Endothelial cell of umbilical vein (primary cell): Measurements from ENCODE around the gene FHDC1. TPM values are rescaled to one million over a fixed set of nuclear protein-coding genes. Genes with fewer than 3 reads are reported as not detected.

Experiments
- BruUV-seq: library from RNA; stranded (reverse); fragments of 400-500 nt; replicated peaks from 2 replicates; lab custom pipeline; 2021; lab: Mats Ljungman, UMichigan
- CTCF ChIA-PET: fragments of 300-600, 350-600 bp; sonication (Branson Sonifier 250); formaldehyde crosslinking; loops from one replicate; lab custom pipeline; 2021; ENCODE audit warnings: antibody characterized with exemption, inconsistent platforms; lab: Charles Lee
- POLR2A ChIA-PET: fragments of 300-600, 350-600 bp; sonication (Branson Sonifier 250); formaldehyde crosslinking; loops from one replicate; lab custom pipeline; 2021; ENCODE audit warnings: antibody characterized with exemption, inconsistent platforms; lab: Charles Lee
- DNase-seq: peaks from one replicate; pipeline ENCODE4 v3.0.0-alpha.2; 2011; ENCODE audit warnings: low read depth, low spot score
- FAIRE-seq: peaks from 2 replicates; lab custom pipeline; 2011; peaks lifted over from hg19 to GRCh38; lab: Jason Lieb, UNC
- H2AFZ ChIP-seq: 2 replicates; pipeline ENCODE4 v1.6.0; 2012; ENCODE audit warnings: low read depth, low read length, control low read depth, inconsistent platforms
- H3K27ac ChIP-seq: 2 replicates; pipeline ENCODE4 v1.5.1; 2011; ENCODE audit warnings: low read depth, mild to moderate bottlenecking, control low read depth, low read length, moderate library complexity; ENCODE audit not compliant: insufficient read depth
- H3K27me3 ChIP-seq, 2 experiments: 2 replicates each; pipeline versions ENCODE4 v1.6.0 to v1.6.1; 2011; ENCODE audit warnings: low read length in 2 of 2, mixed read lengths in 1 of 2; ENCODE audit not compliant: control insufficient read depth in 2 of 2, insufficient read depth in 2 of 2
- H3K36me3 ChIP-seq, 2 experiments: 2 replicates in 1 of 2; 3 replicates in 1 of 2; pipeline ENCODE4 v1.5.1; 2011; ENCODE audit warnings: low read length in 2 of 2, mild to moderate bottlenecking in 1 of 2, moderate library complexity in 1 of 2; ENCODE audit not compliant: control insufficient read depth in 2 of 2, insufficient read depth in 2 of 2; ENCODE audit errors: extremely low read depth in 1 of 2
- H3K4me1 ChIP-seq: 3 replicates; pipeline ENCODE4 v1.5.1; 2011; ENCODE audit warnings: mild to moderate bottlenecking, low read length; ENCODE audit not compliant: control insufficient read depth, insufficient read depth; ENCODE audit errors: extremely low read depth
- H3K4me2 ChIP-seq: 2 replicates; pipeline ENCODE4 v1.6.1; 2011; ENCODE audit warnings: low read length, control low read depth, mixed read lengths; ENCODE audit not compliant: insufficient read depth
- H3K4me3 ChIP-seq, 3 experiments: fragments of 200-600 bp in 1 of 3; sonication (generic), shearing (Covaris generic) in 1 of 3; replicated peaks in 1 of 3; 2 replicates each; pipeline ENCODE4 v1.5.1; 2011 to 2016; ENCODE audit warnings: control low read depth in 3 of 3, low read length in 3 of 3, mild to moderate bottlenecking in 2 of 3, inconsistent platforms in 1 of 3, low read depth in 1 of 3, moderate library complexity in 1 of 3; ENCODE audit not compliant: insufficient read depth in 1 of 3
- H3K79me2 ChIP-seq: 2 replicates; pipeline ENCODE4 v1.6.0; 2012; ENCODE audit warnings: low read length, inconsistent platforms; ENCODE audit not compliant: control insufficient read depth, insufficient read depth
- H3K9ac ChIP-seq: replicated peaks from 2 replicates; pipeline ENCODE3; 2011; ENCODE audit warnings: low read length, control low read depth; ENCODE audit not compliant: insufficient read depth; ENCODE audit errors: extremely low read depth
- H3K9me1 ChIP-seq: replicated peaks from 3 replicates; pipeline ENCODE4 v1.6.0; 2011; ENCODE audit warnings: mild to moderate bottlenecking, low read length; ENCODE audit not compliant: control insufficient read depth, insufficient read depth; ENCODE audit errors: extremely low read depth
- H3K9me3 ChIP-seq: replicated peaks from 2 replicates; pipeline ENCODE4 v1.5.1; 2012; ENCODE audit warnings: low read length, inconsistent platforms; ENCODE audit not compliant: control insufficient read depth, insufficient read depth
- H4K20me1 ChIP-seq: replicated peaks from 2 replicates; pipeline ENCODE3; 2011; ENCODE audit warnings: mild to moderate bottlenecking, low read length; ENCODE audit not compliant: control insufficient read depth, insufficient read depth; ENCODE audit errors: extremely low read depth
- CTCF ChIP-seq, 2 donors: IDR thresholded peaks; 1 replicate in 1 of 2; 2 replicates in 1 of 2; pipeline ENCODE4 v1.5.1; 2011; ENCODE audit warnings: low read length in 2 of 2, mild to moderate bottlenecking in 2 of 2, moderate library complexity in 2 of 2, control low read depth in 1 of 2, inconsistent platforms in 1 of 2, low read depth in 1 of 2; ENCODE audit not compliant: insufficient read depth in 1 of 2; ENCODE audit errors: extremely low read depth in 1 of 2
- EZH2 ChIP-seq: IDR thresholded peaks from 2 replicates; pipeline ENCODE4 v1.6.1; 2012; ENCODE audit warnings: borderline replicate concordance, low read depth, mild to moderate bottlenecking, moderate library complexity, low read length, inconsistent platforms; ENCODE audit not compliant: severe bottlenecking
- FOS ChIP-seq: IDR thresholded peaks from 2 replicates; pipeline ENCODE4 v1.6.1; 2011; ENCODE audit warnings: mild to moderate bottlenecking, low read length, moderate library complexity, borderline replicate concordance; ENCODE audit not compliant: insufficient read depth
- GATA2 ChIP-seq: IDR thresholded peaks from 2 replicates; pipeline ENCODE4 v1.7.0; 2011; ENCODE audit warnings: low read depth, mild to moderate bottlenecking, moderate library complexity, mixed read lengths, low read length; ENCODE audit not compliant: insufficient read length, insufficient read depth
- JUN ChIP-seq: IDR thresholded peaks from 2 replicates; pipeline ENCODE4 v1.6.1; 2011; ENCODE audit warnings: borderline replicate concordance, low read depth; ENCODE audit not compliant: insufficient read length, insufficient read depth
- MYC ChIP-seq: IDR thresholded peaks from one replicate; pipeline ENCODE4 v1.6.1; 2011; ENCODE audit warnings: mild to moderate bottlenecking, low read depth, low read length
- POLR2A ChIP-seq: IDR thresholded peaks from 2 replicates; pipeline ENCODE4 v1.6.1; 2012; ENCODE audit warnings: low read depth, mild to moderate bottlenecking, control low read depth, low read length
- POLR2AphosphoS5 ChIP-seq: IDR thresholded peaks from 2 replicates; pipeline ENCODE4 v1.6.1; 2012; ENCODE audit warnings: low read depth, mild to moderate bottlenecking, control low read depth, low read length, moderate library complexity; ENCODE audit not compliant: insufficient read depth
- dilution Hi-C: fragments of 300-500 bp; cut with MboI; formaldehyde crosslinking; loops from one replicate; pipeline ENCODE4 v1.15.0; 2019; ENCODE audit warnings: low sequenced_read_pairs; ENCODE audit not compliant: extremely low pct_ligation_motif_present
- intact Hi-C: fragments of 100-400 bp; cut with micrococcal nuclease; formaldehyde crosslinking; loops from one replicate; pipeline ENCODE4 v1.10.0; 2022
- polyA plus RNA-seq, 4 experiments: library from polyadenylated mRNA; depleted of rRNA in 3 of 4; stranded (reverse) in 3 of 4; unstranded in 1 of 4; fragments of >200 nt; gene quantifications; 2 replicates each; pipeline versions ENCODE4 v1.2.1 to v1.2.3, GENCODE V29; 2011 to 2012; ENCODE audit warnings: missing spikeins in 1 of 4
- total RNA-seq: library from RNA; stranded (reverse); gene quantifications from 2 replicates; pipeline ENCODE4 v1.2.3, GENCODE V29; 2021
- TF ChIP-seq, protein P1 (sequence below): IDR thresholded peaks from 2 replicates; pipeline ENCODE4 v1.6.1; 2011; ENCODE audit not compliant: insufficient read depth, insufficient read length

Gene FHDC1
- total and polyA plus RNA-seq, 2 donors (not counting 3 experiments of a cell fraction or from before 2014, with no cell fraction given), result 0.03 to 0.18 TPM

DNA sequence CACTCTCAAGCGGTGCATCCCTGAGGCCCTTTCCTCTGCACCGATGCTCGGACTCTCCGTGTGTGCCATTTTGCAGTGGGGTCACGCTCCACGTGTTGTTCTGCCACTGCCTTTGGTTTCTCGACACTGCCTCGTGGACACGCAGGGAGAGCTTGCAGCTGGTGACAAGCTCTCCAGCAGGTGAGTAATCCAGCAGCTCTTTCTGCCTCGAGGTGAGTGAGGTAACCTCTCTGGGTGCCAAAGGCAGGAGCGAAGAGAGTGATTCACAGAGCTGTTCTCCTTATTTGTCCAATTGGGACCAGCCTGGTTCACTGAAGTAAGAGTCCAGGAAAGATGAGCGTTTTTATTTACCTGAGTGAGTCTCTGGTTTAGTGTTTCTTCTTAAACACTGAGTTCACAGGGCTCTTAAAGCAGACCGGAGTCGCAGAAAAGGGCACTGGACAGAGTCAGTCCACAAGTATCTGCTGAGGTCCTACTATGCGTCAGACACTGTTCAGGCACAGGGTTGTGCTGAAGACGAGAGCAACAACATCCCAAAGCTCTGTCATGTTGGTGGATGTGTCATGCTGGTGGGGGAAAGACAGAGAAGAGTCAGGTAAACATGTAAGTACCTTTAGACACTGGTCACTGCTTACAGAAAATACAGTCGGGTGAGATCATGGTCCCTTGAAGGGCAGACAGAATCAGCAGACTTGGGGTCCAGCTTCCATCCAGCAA is 61.8 kb downstream of the FHDC1 start:
- ChIA-PET POLR2A (no interaction called here), CTCF (interaction anchor here (1.1 kb wide), 1 partner anchor 8 kb away, joined by 3 read pairs; no protein-coding TSS in a partner anchor)
- BruUV-seq, result no TSS peak
- dilution Hi-C loops (no loop called here), intact Hi-C loops (no loop called here)
- no peak overlapping the region for H3K9ac ChIP-seq
- no peak overlapping the region for H3K27ac ChIP-seq
- no peak for FAIRE-seq
- H3K4me2 ChIP-seq, result no peak overlapping the region
- no peaks in the 10 kb centered on the region for H3K27me3 ChIP-seq
- no peaks in the 10 kb centered on the region for H3K9me3 ChIP-seq
- no peaks in the 10 kb centered on the region for H3K9me1 ChIP-seq
- H3K4me3 ChIP-seq, result no peak overlapping the region
- H3K4me1 ChIP-seq, result peaks cover 6% of the 10 kb centered on the region
- H4K20me1 ChIP-seq, result no peaks in the 10 kb centered on the region
- H3K79me2 ChIP-seq, result no peaks in the 10 kb centered on the region
- TF ChIP-seq POLR2A (no peak), POLR2AphosphoS5 (no peak), JUN (no peak), GATA2 (no peak), MYC (no peak), EZH2 (no peak), FOS (no peak), CTCF (IDR thresholded peaks at IDR 0.05; ENCODE audit: extremely low read depth in 1 of 2, insufficient read depth in 1 of 2, low read depth in 1 of 2, low read length in 2 of 2) (no peak)
- TF ChIP-seq, protein P1, sequence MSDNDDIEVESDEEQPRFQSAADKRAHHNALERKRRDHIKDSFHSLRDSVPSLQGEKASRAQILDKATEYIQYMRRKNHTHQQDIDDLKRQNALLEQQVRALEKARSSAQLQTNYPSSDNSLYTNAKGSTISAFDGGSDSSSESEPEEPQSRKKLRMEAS, result no peak
- no peak overlapping the region for H2AFZ ChIP-seq
- DNase-seq, result no peak
- no peaks in the 10 kb centered on the region for H3K36me3 ChIP-seq
